ENCODE results near the gene FRMD5. TPM values are rescaled to one million over a fixed set of nuclear protein-coding genes. Genes with fewer than 3 reads are reported as not detected.

The FRMD5 gene
- total RNA-seq, 1 donor from 2014 or later: 1.5 TPM

DNA sequence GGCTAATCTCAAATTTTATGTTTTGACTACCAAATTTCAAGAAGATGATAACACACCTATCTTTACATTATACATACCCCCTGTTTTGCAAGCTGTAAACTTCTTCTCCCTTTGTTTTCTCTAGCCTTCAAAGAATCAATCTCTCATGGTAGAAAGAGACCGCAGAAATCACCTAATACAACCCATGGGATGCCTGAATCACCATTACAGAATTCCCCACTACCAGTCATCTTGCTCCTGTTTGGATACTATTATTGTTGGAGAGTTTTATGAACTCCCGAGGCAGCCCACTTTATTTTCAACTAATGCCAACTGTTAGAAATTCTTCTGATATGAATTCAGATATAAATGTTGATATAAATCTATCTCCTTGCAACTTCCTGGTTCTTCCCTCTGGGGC is 110.9 kb downstream of the FRMD5 start:
- peak overlapping the region; percentile 28 for H3K27ac Mint-ChIP-seq (ENCODE audit: unreplicated experiment)

DNA sequence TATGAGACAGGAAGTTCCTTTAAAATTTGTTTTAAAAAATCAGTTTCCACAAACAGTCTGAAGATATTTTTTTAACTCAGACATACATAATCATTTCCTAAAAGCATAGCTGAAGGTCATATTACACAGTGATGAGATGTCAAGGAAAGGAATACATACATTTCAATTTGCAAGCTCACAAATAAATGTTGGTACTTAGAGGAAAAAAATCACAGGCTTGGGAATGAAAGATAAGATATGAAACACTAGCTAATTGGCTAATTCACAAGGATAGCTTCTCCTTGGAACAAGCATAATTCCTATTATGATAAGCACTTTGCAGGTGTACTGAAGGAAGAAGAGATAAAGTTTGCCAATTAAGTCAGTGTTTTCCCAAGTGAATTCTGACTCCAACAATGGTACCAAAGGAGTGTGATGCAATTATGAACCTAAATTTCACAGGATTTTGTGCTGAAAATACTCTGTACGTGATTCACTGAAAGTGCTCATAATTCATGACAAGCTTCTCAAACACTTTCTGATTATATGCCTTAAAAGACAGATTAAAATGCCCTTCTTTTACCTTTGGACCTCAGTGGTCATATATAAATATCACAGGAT is 112.4 kb downstream of the FRMD5 start:
- DNase-seq (ENCODE audit: low spot score): no peak
- Mint-ChIP-seq H3K4me1 (ENCODE audit: low read depth) (peaks cover 51% of the 10 kb centered on the region), H3K36me3 (ENCODE audit: low read depth) (no peaks in the 10 kb centered on the region), H3K9me3 (ENCODE audit: low read depth) (peaks cover 5% of the 10 kb centered on the region), H3K27me3 (ENCODE audit: low read depth) (no peaks in the 10 kb centered on the region), H3K27ac (ENCODE audit: unreplicated experiment) (peak overlapping the region; percentile 86), H3K4me3 (ENCODE audit: unreplicated experiment) (peak overlapping the region; percentile 16)
- TF ChIP-seq, protein P1, sequence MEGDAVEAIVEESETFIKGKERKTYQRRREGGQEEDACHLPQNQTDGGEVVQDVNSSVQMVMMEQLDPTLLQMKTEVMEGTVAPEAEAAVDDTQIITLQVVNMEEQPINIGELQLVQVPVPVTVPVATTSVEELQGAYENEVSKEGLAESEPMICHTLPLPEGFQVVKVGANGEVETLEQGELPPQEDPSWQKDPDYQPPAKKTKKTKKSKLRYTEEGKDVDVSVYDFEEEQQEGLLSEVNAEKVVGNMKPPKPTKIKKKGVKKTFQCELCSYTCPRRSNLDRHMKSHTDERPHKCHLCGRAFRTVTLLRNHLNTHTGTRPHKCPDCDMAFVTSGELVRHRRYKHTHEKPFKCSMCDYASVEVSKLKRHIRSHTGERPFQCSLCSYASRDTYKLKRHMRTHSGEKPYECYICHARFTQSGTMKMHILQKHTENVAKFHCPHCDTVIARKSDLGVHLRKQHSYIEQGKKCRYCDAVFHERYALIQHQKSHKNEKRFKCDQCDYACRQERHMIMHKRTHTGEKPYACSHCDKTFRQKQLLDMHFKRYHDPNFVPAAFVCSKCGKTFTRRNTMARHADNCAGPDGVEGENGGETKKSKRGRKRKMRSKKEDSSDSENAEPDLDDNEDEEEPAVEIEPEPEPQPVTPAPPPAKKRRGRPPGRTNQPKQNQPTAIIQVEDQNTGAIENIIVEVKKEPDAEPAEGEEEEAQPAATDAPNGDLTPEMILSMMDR (IDR thresholded peaks at IDR 0.05): no peak

More for the DNA sequence above, 110.9 kb downstream of the FRMD5 start:
- no peaks in the 10 kb centered on the region for H3K36me3 Mint-ChIP-seq (ENCODE audit: low read depth)
- H3K27me3 Mint-ChIP-seq (ENCODE audit: low read depth): no peaks in the 10 kb centered on the region
- no peak for DNase-seq (ENCODE audit: low spot score)
- TF ChIP-seq, protein P1 (IDR thresholded peaks at IDR 0.05): no peak
- H3K4me1 Mint-ChIP-seq (ENCODE audit: low read depth): peaks cover 63% of the 10 kb centered on the region
- H3K4me3 Mint-ChIP-seq (ENCODE audit: unreplicated experiment): no peak overlapping the region
- no peaks in the 10 kb centered on the region for H3K9me3 Mint-ChIP-seq (ENCODE audit: low read depth)

DNA sequence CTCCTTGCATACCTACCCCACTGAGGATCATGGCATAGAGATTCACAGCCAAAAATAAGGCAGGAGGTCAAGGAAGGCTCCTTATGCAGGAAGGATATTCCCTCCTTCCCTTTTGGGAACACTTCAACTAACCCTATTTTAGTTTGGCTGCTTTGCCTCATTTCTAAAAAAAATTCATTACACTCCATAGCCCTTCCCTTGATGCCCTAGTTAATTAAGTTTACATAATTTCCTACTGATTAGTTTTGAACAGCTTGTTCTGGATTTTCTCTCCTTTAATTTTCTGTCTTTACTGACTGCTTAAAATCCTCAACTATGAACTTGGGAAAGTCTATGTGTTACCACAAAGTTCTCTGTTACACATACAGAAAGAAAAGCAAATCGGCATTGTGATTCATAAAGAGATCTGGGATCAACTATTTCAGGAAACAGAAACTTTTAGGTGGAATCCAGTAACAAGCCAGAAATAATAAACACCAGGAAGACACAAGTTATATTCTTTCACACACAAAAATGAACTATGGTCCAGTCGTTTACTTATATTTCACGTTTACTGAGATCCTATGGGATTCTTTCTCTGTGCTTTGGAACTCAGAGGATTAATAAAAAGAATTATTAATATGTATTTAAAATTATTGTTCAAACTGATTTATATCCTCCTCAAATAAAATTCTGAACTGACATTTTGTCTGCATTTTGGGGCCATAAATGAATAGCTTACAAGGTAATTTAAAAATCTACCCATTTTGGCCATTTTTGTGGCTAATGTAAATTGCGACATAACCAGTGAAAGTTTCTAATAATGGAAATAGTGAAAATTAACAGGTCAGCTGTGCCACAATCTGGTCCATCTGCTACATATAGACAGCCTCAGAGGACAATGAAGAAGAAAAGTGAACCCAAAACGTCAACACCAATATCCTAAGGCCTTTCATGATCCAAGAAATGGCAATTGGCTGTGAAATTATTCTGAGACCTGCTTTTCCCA is 113.8 kb downstream of the FRMD5 start:
- Mint-ChIP-seq H3K4me1 (ENCODE audit: low read depth) (peaks cover 44% of the 10 kb centered on the region), H3K9me3 (ENCODE audit: low read depth) (peaks cover 5% of the 10 kb centered on the region), H3K27ac (ENCODE audit: unreplicated experiment) (peak overlapping the region; percentile 88), H3K4me3 (ENCODE audit: unreplicated experiment) (peak overlapping the region; percentile 37), H3K36me3 (ENCODE audit: low read depth) (no peaks in the 10 kb centered on the region), H3K27me3 (ENCODE audit: low read depth) (no peaks in the 10 kb centered on the region)
- no peak for DNase-seq (ENCODE audit: low spot score)
- TF ChIP-seq, protein P1 (IDR thresholded peaks at IDR 0.05): no peak

DNA sequence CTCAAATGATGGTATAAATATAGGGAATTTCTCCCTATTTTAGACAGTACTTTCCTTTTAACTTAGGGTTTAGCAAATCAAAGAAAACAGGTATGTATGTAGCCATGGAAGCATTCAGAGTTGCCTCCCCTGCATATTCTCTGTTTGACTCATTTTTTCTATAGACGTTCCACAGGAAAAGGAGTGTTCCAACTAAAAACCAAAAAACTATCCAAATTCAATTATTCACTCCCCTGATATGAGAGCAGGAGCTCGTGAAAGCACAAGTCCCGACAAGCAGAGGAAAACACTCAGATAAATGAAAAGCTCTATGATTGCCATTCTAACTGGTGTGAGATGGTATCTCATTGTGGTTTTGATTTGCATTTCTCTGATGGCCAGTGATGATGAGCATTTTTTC is 119.5 kb downstream of the FRMD5 start:
- no peak overlapping the region for H3K4me3 Mint-ChIP-seq (ENCODE audit: unreplicated experiment)
- TF ChIP-seq, protein P1 (IDR thresholded peaks at IDR 0.05): no peak
- H3K36me3 Mint-ChIP-seq (ENCODE audit: low read depth): no peaks in the 10 kb centered on the region
- H3K27ac Mint-ChIP-seq (ENCODE audit: unreplicated experiment): no peak overlapping the region
- H3K4me1 Mint-ChIP-seq (ENCODE audit: low read depth): peaks cover 10% of the 10 kb centered on the region
- H3K9me3 Mint-ChIP-seq (ENCODE audit: low read depth): peaks cover 5% of the 10 kb centered on the region
- DNase-seq (ENCODE audit: low spot score): no peak
- H3K27me3 Mint-ChIP-seq (ENCODE audit: low read depth): peaks cover 4% of the 10 kb centered on the region

DNA sequence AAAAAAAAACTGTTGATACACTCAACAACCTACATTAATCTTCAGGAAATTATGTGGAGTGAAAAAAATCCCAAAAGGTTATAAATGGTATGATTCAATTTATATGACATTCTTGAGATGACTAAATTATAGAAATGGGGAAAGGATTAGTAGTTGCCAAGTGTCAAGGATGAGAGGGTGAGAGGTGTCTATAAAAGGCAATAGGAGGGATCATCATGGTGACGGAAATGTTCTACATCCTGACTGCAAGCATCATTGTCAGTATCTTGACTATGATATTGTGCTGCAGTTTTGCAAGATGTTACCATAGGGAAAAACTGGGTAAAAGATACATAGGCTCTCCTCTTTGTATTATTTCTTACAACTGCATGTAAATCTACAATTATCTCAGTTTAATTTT is 125.6 kb downstream of the FRMD5 start:
- no peak overlapping the region for H3K27ac Mint-ChIP-seq (ENCODE audit: unreplicated experiment)
- TF ChIP-seq, protein P1 (IDR thresholded peaks at IDR 0.05): no peak
- DNase-seq (ENCODE audit: low spot score): no peak
- H3K4me3 Mint-ChIP-seq (ENCODE audit: unreplicated experiment): no peak overlapping the region
- H3K4me1 Mint-ChIP-seq (ENCODE audit: low read depth): no peaks in the 10 kb centered on the region
- no peaks in the 10 kb centered on the region for H3K9me3 Mint-ChIP-seq (ENCODE audit: low read depth)
- peaks cover 12% of the 10 kb centered on the region for H3K27me3 Mint-ChIP-seq (ENCODE audit: low read depth)
- H3K36me3 Mint-ChIP-seq (ENCODE audit: low read depth): no peaks in the 10 kb centered on the region

Data from chondrocyte (in vitro differentiated cells).